Activated naive CD4-positive, alpha-beta T cell treated with anti-CD3 and anti-CD28 coated beads for 36 hours (primary cell): Measurements from ENCODE around the gene ABHD8. TPM values are rescaled to one million over a fixed set of nuclear protein-coding genes. Genes with fewer than 3 reads are reported as not detected.
A peak's percentile ranks its signal among the peaks of the same experiment; 100 is the strongest.

ENCODE experiments used
- CTCF ChIA-PET: fragments of 350-600 bp; sonication (Branson Sonifier 250); formaldehyde crosslinking; loops from one replicate; lab custom pipeline; 2021; ENCODE audit warnings: antibody characterized with exemption; lab: Charles Lee
- DNase-seq: peaks from one replicate; pipeline ENCODE4 v3.0.0-alpha.2; 2020
- H3K27ac Mint-ChIP-seq: one replicate; pipeline ENCODE4 v1.8.0; 2021; ENCODE audit warnings: mild to moderate bottlenecking, mixed read lengths
- H3K27me3 Mint-ChIP-seq: one replicate; pipeline ENCODE4 v1.8.0; 2021; ENCODE audit warnings: low read depth, mixed read lengths
- H3K36me3 Mint-ChIP-seq: one replicate; pipeline ENCODE4 v1.8.0; 2021; ENCODE audit warnings: low read depth, mixed read lengths
- H3K4me1 Mint-ChIP-seq: one replicate; pipeline ENCODE4 v1.8.0; 2021; ENCODE audit warnings: low read depth, mixed read lengths
- H3K4me3 Mint-ChIP-seq: one replicate; pipeline ENCODE4 v1.8.0; 2021; ENCODE audit warnings: mild to moderate bottlenecking, moderate library complexity, mixed read lengths
- H3K9me3 Mint-ChIP-seq: one replicate; pipeline ENCODE4 v1.8.0; 2021; ENCODE audit warnings: mixed read lengths
- intact Hi-C: fragments of 100-400 bp; cut with micrococcal nuclease; formaldehyde crosslinking; loops from one replicate; pipeline ENCODE4 v1.15.1; 2023
- total RNA-seq, 2 experiments: library from RNA; stranded (reverse); gene quantifications; one replicate each; pipeline ENCODE4 v1.2.3, GENCODE V29; 2021

ABHD8 gene
- total RNA-seq, 2 experiments from 2014 or later: 4.1 to 4.4 TPM

- Mint-ChIP-seq H3K9me3 (no peaks in the 10 kb centered on the region), H3K4me1 (peaks cover 21% of the 10 kb centered on the region), H3K4me3 (no peak overlapping the region), H3K27me3 (no peaks in the 10 kb centered on the region), H3K27ac (no peak overlapping the region), H3K36me3 (no peaks in the 10 kb centered on the region)
- no peak for DNase-seq
- intact Hi-C loops: loop anchor here (10.0 kb wide), 1 partner anchor 424 kb away; the partner anchor contains the start of gene FCHO1
- CTCF ChIA-PET: interaction anchor here (0.7 kb wide), 1 partner anchor 528 kb away, joined by 7 read pairs; the partner anchor contains the start of gene RPL18A
Measured at GRCh38 chr19:17331045-17331558, 27.9 kb upstream of the ABHD8 start.

- no peak overlapping the region for H3K27ac Mint-ChIP-seq
Measured at GRCh38 chr19:17330262-17331044, 27.2 kb upstream of the ABHD8 start.

GRCh38 chr19:17329366-17330261 lies 26.4 kb upstream of the ABHD8 start:
- intact Hi-C loops: loop anchor here (10.0 kb wide), 1 partner anchor 425 kb away; the partner anchor contains the start of gene FCHO1
- CTCF ChIA-PET: interaction anchor here (0.6 kb wide), 1 partner anchor 145 kb away, joined by 3 read pairs; no protein-coding TSS in a partner anchor
- Mint-ChIP-seq H3K27me3 (no peaks in the 10 kb centered on the region), H3K4me3 (peak overlapping the region; percentile 27), H3K36me3 (no peaks in the 10 kb centered on the region), H3K4me1 (peaks cover 12% of the 10 kb centered on the region), H3K27ac (no peak overlapping the region), H3K9me3 (no peaks in the 10 kb centered on the region)
- DNase-seq: no peak

More at GRCh38 chr19:17330262-17331044, 27.2 kb upstream of the ABHD8 start:
- no peaks in the 10 kb centered on the region for H3K9me3 Mint-ChIP-seq
- no peaks in the 10 kb centered on the region for H3K36me3 Mint-ChIP-seq
- H3K4me1 Mint-ChIP-seq: peaks cover 19% of the 10 kb centered on the region
- intact Hi-C loops: loop anchor here (10.0 kb wide), 1 partner anchor 424 kb away; the partner anchor contains the start of gene FCHO1
- H3K27me3 Mint-ChIP-seq: no peaks in the 10 kb centered on the region
- CTCF ChIA-PET: interaction anchor here (0.6 kb wide), 1 partner anchor 144 kb away, joined by 3 read pairs; no protein-coding TSS in a partner anchor
- no peak for DNase-seq
- H3K4me3 Mint-ChIP-seq: no peak overlapping the region

- CTCF ChIA-PET: no interaction called here
- intact Hi-C loops: loop anchor here (1.0 kb wide), 1 partner anchor 19 kb away; the partner anchor contains the start of gene DDA1
- Mint-ChIP-seq H3K4me1 (peaks cover 10% of the 10 kb centered on the region), H3K9me3 (no peaks in the 10 kb centered on the region), H3K27me3 (no peaks in the 10 kb centered on the region), H3K27ac (no peak overlapping the region), H3K36me3 (no peaks in the 10 kb centered on the region), H3K4me3 (peak overlapping the region; percentile 51)
- DNase-seq: peak; percentile 20
Measured at GRCh38 chr19:17328517-17329365, 25.5 kb upstream of the ABHD8 start.

- peak; percentile 58 for DNase-seq
- peaks cover 8% of the 10 kb centered on the region for H3K4me1 Mint-ChIP-seq
- peak overlapping the region; percentile 56 for H3K4me3 Mint-ChIP-seq
- no peaks in the 10 kb centered on the region for H3K27me3 Mint-ChIP-seq
- intact Hi-C loops: loop anchor here (1.0 kb wide), 1 partner anchor 19 kb away; the partner anchor contains the start of gene DDA1
- no peak overlapping the region for H3K27ac Mint-ChIP-seq
- CTCF ChIA-PET: no interaction called here
- no peaks in the 10 kb centered on the region for H3K9me3 Mint-ChIP-seq
- H3K36me3 Mint-ChIP-seq: no peaks in the 10 kb centered on the region
Measured at GRCh38 chr19:17327654-17328516, 24.7 kb upstream of the ABHD8 start.

- Mint-ChIP-seq H3K9me3 (no peaks in the 10 kb centered on the region), H3K4me1 (peaks cover 13% of the 10 kb centered on the region), H3K36me3 (peaks cover 5% of the 10 kb centered on the region), H3K27ac (no peak overlapping the region), H3K27me3 (no peaks in the 10 kb centered on the region), H3K4me3 (peak overlapping the region; percentile 21)
- CTCF ChIA-PET: no interaction called here
- DNase-seq: no peak
- intact Hi-C loops: no loop called here
Measured at GRCh38 chr19:17327068-17327653, 23.9 kb upstream of the ABHD8 start.

GRCh38 chr19:17326595-17326966 lies 23.4 kb upstream of the ABHD8 start:
- DNase-seq: no peak
- H3K27ac Mint-ChIP-seq: no peak overlapping the region
- intact Hi-C loops: no loop called here
- no peaks in the 10 kb centered on the region for H3K27me3 Mint-ChIP-seq
- no peak overlapping the region for H3K4me3 Mint-ChIP-seq
- no peaks in the 10 kb centered on the region for H3K9me3 Mint-ChIP-seq
- CTCF ChIA-PET: no interaction called here
- H3K36me3 Mint-ChIP-seq: peaks cover 5% of the 10 kb centered on the region
- peaks cover 13% of the 10 kb centered on the region for H3K4me1 Mint-ChIP-seq

- Mint-ChIP-seq H3K4me3 (no peak overlapping the region), H3K27ac (no peak overlapping the region), H3K9me3 (no peaks in the 10 kb centered on the region), H3K4me1 (peaks cover 13% of the 10 kb centered on the region), H3K27me3 (no peaks in the 10 kb centered on the region), H3K36me3 (peaks cover 5% of the 10 kb centered on the region)
- CTCF ChIA-PET: no interaction called here
- no peak for DNase-seq
- intact Hi-C loops: no loop called here
Measured at GRCh38 chr19:17325881-17326594, 22.8 kb upstream of the ABHD8 start.

GRCh38 chr19:17325133-17325532 lies 21.9 kb upstream of the ABHD8 start:
- CTCF ChIA-PET: no interaction called here
- DNase-seq: no peak
- Mint-ChIP-seq H3K36me3 (peaks cover 7% of the 10 kb centered on the region), H3K4me3 (no peak overlapping the region), H3K27ac (no peak overlapping the region), H3K9me3 (no peaks in the 10 kb centered on the region), H3K27me3 (no peaks in the 10 kb centered on the region), H3K4me1 (peaks cover 13% of the 10 kb centered on the region)
- intact Hi-C loops: no loop called here

GRCh38 chr19:17324357-17325114 lies 21.3 kb upstream of the ABHD8 start:
- H3K9me3 Mint-ChIP-seq: no peaks in the 10 kb centered on the region
- intact Hi-C loops: no loop called here
- no peaks in the 10 kb centered on the region for H3K27me3 Mint-ChIP-seq
- DNase-seq: no peak
- H3K4me3 Mint-ChIP-seq: no peak overlapping the region
- H3K4me1 Mint-ChIP-seq: peaks cover 13% of the 10 kb centered on the region
- CTCF ChIA-PET: no interaction called here
- peaks cover 11% of the 10 kb centered on the region for H3K36me3 Mint-ChIP-seq
- H3K27ac Mint-ChIP-seq: no peak overlapping the region
